T-helper 2 cell (primary cell): ENCODE measurements around the gene FUNDC1.

Experiments
- DNase-seq, 5 experiments: peaks; one replicate each; pipeline versions ENCODE4 v3.0.0 to v3.0.0-alpha.2; 2012 to 2022

The FUNDC1 gene

DNA sequence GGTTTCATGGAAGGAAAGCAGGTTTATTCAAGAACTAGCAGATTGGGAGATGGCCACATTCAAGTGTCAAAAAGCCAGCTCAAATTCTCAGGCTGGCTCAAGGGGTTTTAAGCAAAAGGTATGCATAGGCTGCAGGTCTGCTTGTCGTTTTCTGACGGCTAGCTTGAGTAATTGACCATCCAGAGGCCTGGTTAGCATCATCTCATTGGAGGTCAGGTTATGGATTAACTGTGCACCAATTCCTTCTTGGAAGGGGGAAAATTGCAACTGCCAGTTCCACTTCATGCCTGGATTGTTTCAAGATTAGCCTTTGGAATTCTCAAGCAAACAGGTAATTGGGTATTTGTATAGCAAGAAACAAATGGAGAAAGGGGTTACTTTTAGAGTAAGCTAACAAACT lies 62.1 kb downstream of the FUNDC1 start:
- no peak for DNase-seq

DNA sequence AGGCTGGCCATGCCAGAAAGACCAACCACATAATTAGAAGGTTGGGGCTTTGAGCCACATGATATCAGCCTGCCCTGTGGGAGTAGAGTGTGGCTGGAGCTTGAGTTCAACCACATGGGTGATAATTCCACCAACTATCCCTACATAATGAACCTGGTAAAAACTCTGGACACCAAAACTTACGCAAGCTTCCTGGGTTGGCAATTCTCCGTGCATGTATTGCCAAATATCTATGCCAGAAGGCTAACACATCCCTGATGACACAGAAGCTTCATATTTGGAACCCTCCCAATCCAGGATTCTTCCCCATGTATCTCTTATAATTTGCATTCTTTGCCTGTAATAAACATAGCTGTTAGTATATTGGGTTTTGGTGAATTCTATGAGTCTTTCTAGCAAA lies 68.2 kb downstream of the FUNDC1 start:
- DNase-seq, result no peak
